HCT116 (cell line): ENCODE data around the gene NFIB. TPM values are rescaled to one million over a fixed set of nuclear protein-coding genes. Genes with fewer than 3 reads are reported as not detected.

Experiments used
- ATAC-seq: fragments of 200-7000 bp; cut with Tn5 transposase; 2 replicates; pipeline ENCODE4 v1.9.1; 2020; ENCODE audit warnings: mild to moderate bottlenecking, moderate library complexity
- BruUV-seq: library from RNA; stranded (reverse); fragments of 400-500 nt; replicated peaks from 2 replicates; lab custom pipeline; 2021; lab: Mats Ljungman, UMichigan
- CTCF ChIA-PET: fragments of 300-600 bp; sonication (Branson Sonifier 250); formaldehyde crosslinking; loops from one replicate; lab custom pipeline; 2021; ENCODE audit warnings: antibody characterized with exemption; lab: Charles Lee
- POLR2A ChIA-PET: fragments of 300-600, 350-600 bp; sonication (Branson Sonifier 250); formaldehyde crosslinking; loops from one replicate; lab custom pipeline; 2021; ENCODE audit warnings: antibody characterized with exemption; lab: Charles Lee
- RAD21 ChIA-PET, 2 experiments: fragments of 300-600 bp; sonication (Branson Sonifier 250); formaldehyde crosslinking; loops; one replicate each; lab custom pipeline; 2023; ENCODE audit warnings: low total read pairs in 2 of 2; ENCODE audit not compliant: uncharacterized antibody in 2 of 2, unreplicated experiment in 2 of 2, low non-redundant PET in 1 of 2; lab: Charles Lee
- DNase-seq: peaks from one replicate; pipeline ENCODE4 v3.0.0-alpha.2; 2010; ENCODE audit warnings: low read depth, low spot score
- H2AFZ ChIP-seq: fragments of 200-600 bp; shearing (Covaris generic), sonication (generic); 2 replicates; pipeline ENCODE4 v1.6.1; 2017; ENCODE audit warnings: low read depth, mixed run types, mixed read lengths, antibody characterized with exemption, low read length; ENCODE audit not compliant: poor library complexity, severe bottlenecking
- H3K27ac ChIP-seq: 2 replicates; pipeline ENCODE4 v1.5.1; 2012; ENCODE audit warnings: low read depth, low read length
- H3K27me3 ChIP-seq: fragments of 200-600 bp; sonication (generic); 2 replicates; pipeline ENCODE4 v1.6.1; 2016; ENCODE audit warnings: mixed run types, low read length, mixed read lengths; ENCODE audit not compliant: insufficient read depth
- H3K36me3 ChIP-seq, 2 experiments: fragments of 200-500 bp in 1 of 2; fragments of 200-600 bp in 1 of 2; sonication (Bioruptor generic) in 1 of 2; sonication (generic) in 1 of 2; 2 replicates each; pipeline versions ENCODE4 v1.5.1 to v1.6.1; 2014 to 2016; ENCODE audit warnings: low read length in 2 of 2, inconsistent platforms in 1 of 2, mixed read lengths in 1 of 2, mixed run types in 1 of 2; ENCODE audit not compliant: insufficient read depth in 2 of 2, control insufficient read depth in 1 of 2
- H3K4me1 ChIP-seq, 2 experiments: fragments of 200-600 bp in 1 of 2; sonication (generic) in 1 of 2; 2 replicates each; pipeline versions ENCODE4 v1.5.1 to v1.6.1; 2012 to 2017; ENCODE audit warnings: low read length in 2 of 2, inconsistent platforms in 1 of 2, mild to moderate bottlenecking in 1 of 2, mixed read lengths in 1 of 2, mixed run types in 1 of 2, moderate library complexity in 1 of 2; ENCODE audit not compliant: insufficient read depth in 2 of 2, control insufficient read depth in 1 of 2
- H3K4me2 ChIP-seq: fragments of 200-600 bp; sonication (generic); 2 replicates; pipeline ENCODE4 v1.6.1; 2017; ENCODE audit warnings: mixed run types, low read length, mixed read lengths
- H3K4me3 ChIP-seq, 2 experiments: fragments of 200-600 bp in 1 of 2; sonication (generic) in 1 of 2; replicated peaks in 1 of 2; 2 replicates each; pipeline ENCODE4 v1.5.1; 2011 to 2016; ENCODE audit warnings: low read length in 2 of 2, control low read depth in 1 of 2, low read depth in 1 of 2, mild to moderate bottlenecking in 1 of 2, mixed read lengths in 1 of 2, mixed run types in 1 of 2
- H3K79me2 ChIP-seq: fragments of 200-600 bp; sonication (generic); 2 replicates; pipeline ENCODE4 v1.6.1; 2017; ENCODE audit warnings: mild to moderate bottlenecking, mixed run types, low read length, moderate library complexity, mixed read lengths; ENCODE audit not compliant: insufficient read depth
- H3K9ac ChIP-seq: fragments of 200-600 bp; sonication (generic); 2 replicates; pipeline ENCODE4 v1.6.1; 2016; ENCODE audit warnings: low read length, mixed read lengths
- H3K9me2 ChIP-seq: fragments of 200-600 bp; sonication (generic), shearing (Covaris generic); 2 replicates; pipeline ENCODE4 v1.6.1; 2017; ENCODE audit warnings: mixed run types, mild to moderate bottlenecking, moderate library complexity; ENCODE audit not compliant: insufficient read depth
- H3K9me3 ChIP-seq, 2 experiments: fragments of 200-500 bp in 1 of 2; fragments of 200-600 bp in 1 of 2; sonication (Bioruptor generic) in 1 of 2; sonication (generic) in 1 of 2; 2 replicates each; pipeline ENCODE4 v1.6.1; 2014 to 2017; ENCODE audit warnings: low read length in 2 of 2, mixed read lengths in 2 of 2, inconsistent platforms in 1 of 2, low read depth in 1 of 2, mild to moderate bottlenecking in 1 of 2, mixed run types in 1 of 2, moderate library complexity in 1 of 2; ENCODE audit not compliant: control insufficient read depth in 1 of 2, insufficient read depth in 1 of 2
- H4K20me1 ChIP-seq: fragments of 200-600 bp; sonication (generic), shearing (Covaris generic); 2 replicates; pipeline ENCODE4 v1.6.1; 2017; ENCODE audit warnings: mixed run types, mild to moderate bottlenecking, moderate library complexity; ENCODE audit not compliant: insufficient read depth
- ELF1 ChIP-seq: IDR thresholded peaks from 2 replicates; pipeline ENCODE4 v1.6.1; 2012; ENCODE audit warnings: low read depth, borderline replicate concordance
- EZH2phosphoT487 ChIP-seq: fragments of 200-600 bp; IDR thresholded peaks from 2 replicates; pipeline ENCODE4 v1.6.1; 2018; ENCODE audit warnings: antibody characterized with exemption, borderline replicate concordance
- FOSL1 ChIP-seq: IDR thresholded peaks from 2 replicates; pipeline ENCODE4 v1.6.1; 2012; ENCODE audit warnings: low read depth
- TCF7L2 ChIP-seq: IDR thresholded peaks from 2 replicates; pipeline ENCODE4 v1.7.0; 2011; ENCODE audit warnings: borderline replicate concordance, inconsistent platforms; ENCODE audit not compliant: insufficient read depth, insufficient read length; ENCODE audit errors: extremely low read depth
- ZFX ChIP-seq: fragments of 450-650 bp; IDR thresholded peaks from 2 replicates; pipeline ENCODE4 v1.6.1; 2017
- ZNF274 ChIP-seq: fragments of 200-500 bp; sonication (Bioruptor generic); IDR thresholded peaks from 2 replicates; pipeline ENCODE4 v1.6.1; 2014; ENCODE audit warnings: mild to moderate bottlenecking, low read depth, low read length, inconsistent platforms
- intact Hi-C: fragments of 100-400 bp; cut with micrococcal nuclease; formaldehyde crosslinking; loops from 2 replicates; pipeline ENCODE4 v1.10.0; 2022
- total RNA-seq: library from RNA; stranded (reverse); gene quantifications from one replicate; pipeline ENCODE4 v1.2.1, GENCODE V29; 2021; ENCODE audit not compliant: unreplicated experiment
- TF ChIP-seq, protein P1 (sequence below): IDR thresholded peaks from 2 replicates; pipeline ENCODE4 v1.6.1; 2012; ENCODE audit warnings: low read depth
- TF ChIP-seq, protein P2 (sequence below), 3 experiments: fragments of 200-600 bp in 1 of 3; sonication (generic) in 1 of 3; IDR thresholded peaks in 2 of 3; conservative IDR thresholded peaks in 1 of 3; 2 replicates each; pipeline ENCODE4 v1.5.1; 2012 to 2017; ENCODE audit warnings: low read depth in 2 of 3, low read length in 2 of 3, antibody characterized with exemption in 1 of 3, borderline replicate concordance in 1 of 3, control low read depth in 1 of 3, mild to moderate bottlenecking in 1 of 3, mixed read lengths in 1 of 3, mixed run types in 1 of 3, moderate library complexity in 1 of 3; ENCODE audit not compliant: insufficient read depth in 1 of 3

NFIB gene
- total RNA-seq, 1 experiment from 2014 or later: 6.6 TPM

DNA sequence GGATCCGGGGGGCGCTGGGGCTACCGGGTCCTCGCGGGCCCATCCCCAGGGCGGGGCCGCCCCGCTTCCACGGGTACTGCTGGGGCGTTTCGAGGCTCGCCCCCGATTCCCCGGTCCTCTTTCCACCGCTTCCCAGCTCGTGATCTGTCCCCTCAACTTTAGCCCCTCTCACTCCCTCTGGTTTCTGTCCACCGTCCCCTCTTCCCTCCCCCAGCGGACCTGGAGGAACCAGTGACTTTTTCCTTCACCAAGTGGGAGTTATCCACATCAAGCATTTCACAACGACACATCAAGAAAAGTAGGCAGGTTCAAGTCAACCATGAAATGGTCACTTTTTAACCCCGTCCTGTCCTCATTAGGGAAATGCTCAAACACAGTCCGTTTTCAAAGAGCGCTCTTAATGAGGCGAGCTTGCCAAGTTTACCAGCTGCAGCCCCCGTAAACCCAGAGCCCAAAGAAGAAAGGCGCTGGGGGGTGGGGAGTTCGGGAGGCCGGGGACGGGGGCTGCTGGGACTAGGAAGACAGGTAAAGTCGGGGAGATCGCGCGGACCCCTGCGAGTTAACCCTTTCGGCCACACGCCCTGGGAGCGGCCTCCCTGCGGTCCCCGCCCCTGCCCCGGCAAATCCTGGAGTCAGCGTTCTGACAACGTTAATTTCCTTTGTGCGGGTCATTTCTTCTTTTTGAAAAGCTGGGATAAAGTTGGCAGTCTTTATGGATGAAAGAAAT is 2.1 kb upstream of the NFIB start:
- H3K4me3 ChIP-seq: 0 out of 4 replicates have a peak overlapping the region, but pooled peaks of 1 of the 2 experiments have one; percentile 23
- ChIA-PET RAD21 (no interaction called here), CTCF (no interaction called here), POLR2A (no interaction called here)
- no peaks in the 10 kb centered on the region for H3K79me2 ChIP-seq
- H2AFZ ChIP-seq: no peak overlapping the region
- H3K4me1 ChIP-seq: peaks cover 7 to 21% of the 10 kb centered on the region in 2 experiments
- H3K9ac ChIP-seq: no peak overlapping the region
- DNase-seq (no peak), ATAC-seq (no peak)
- TF ChIP-seq FOSL1 (no peak), ZFX (no peak), EZH2phosphoT487 (no peak), ZNF274 (no peak), ELF1 (no peak), TCF7L2 (no peak)
- TF ChIP-seq, protein P1, sequence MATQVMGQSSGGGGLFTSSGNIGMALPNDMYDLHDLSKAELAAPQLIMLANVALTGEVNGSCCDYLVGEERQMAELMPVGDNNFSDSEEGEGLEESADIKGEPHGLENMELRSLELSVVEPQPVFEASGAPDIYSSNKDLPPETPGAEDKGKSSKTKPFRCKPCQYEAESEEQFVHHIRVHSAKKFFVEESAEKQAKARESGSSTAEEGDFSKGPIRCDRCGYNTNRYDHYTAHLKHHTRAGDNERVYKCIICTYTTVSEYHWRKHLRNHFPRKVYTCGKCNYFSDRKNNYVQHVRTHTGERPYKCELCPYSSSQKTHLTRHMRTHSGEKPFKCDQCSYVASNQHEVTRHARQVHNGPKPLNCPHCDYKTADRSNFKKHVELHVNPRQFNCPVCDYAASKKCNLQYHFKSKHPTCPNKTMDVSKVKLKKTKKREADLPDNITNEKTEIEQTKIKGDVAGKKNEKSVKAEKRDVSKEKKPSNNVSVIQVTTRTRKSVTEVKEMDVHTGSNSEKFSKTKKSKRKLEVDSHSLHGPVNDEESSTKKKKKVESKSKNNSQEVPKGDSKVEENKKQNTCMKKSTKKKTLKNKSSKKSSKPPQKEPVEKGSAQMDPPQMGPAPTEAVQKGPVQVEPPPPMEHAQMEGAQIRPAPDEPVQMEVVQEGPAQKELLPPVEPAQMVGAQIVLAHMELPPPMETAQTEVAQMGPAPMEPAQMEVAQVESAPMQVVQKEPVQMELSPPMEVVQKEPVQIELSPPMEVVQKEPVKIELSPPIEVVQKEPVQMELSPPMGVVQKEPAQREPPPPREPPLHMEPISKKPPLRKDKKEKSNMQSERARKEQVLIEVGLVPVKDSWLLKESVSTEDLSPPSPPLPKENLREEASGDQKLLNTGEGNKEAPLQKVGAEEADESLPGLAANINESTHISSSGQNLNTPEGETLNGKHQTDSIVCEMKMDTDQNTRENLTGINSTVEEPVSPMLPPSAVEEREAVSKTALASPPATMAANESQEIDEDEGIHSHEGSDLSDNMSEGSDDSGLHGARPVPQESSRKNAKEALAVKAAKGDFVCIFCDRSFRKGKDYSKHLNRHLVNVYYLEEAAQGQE: no peak
- TF ChIP-seq, protein P2, sequence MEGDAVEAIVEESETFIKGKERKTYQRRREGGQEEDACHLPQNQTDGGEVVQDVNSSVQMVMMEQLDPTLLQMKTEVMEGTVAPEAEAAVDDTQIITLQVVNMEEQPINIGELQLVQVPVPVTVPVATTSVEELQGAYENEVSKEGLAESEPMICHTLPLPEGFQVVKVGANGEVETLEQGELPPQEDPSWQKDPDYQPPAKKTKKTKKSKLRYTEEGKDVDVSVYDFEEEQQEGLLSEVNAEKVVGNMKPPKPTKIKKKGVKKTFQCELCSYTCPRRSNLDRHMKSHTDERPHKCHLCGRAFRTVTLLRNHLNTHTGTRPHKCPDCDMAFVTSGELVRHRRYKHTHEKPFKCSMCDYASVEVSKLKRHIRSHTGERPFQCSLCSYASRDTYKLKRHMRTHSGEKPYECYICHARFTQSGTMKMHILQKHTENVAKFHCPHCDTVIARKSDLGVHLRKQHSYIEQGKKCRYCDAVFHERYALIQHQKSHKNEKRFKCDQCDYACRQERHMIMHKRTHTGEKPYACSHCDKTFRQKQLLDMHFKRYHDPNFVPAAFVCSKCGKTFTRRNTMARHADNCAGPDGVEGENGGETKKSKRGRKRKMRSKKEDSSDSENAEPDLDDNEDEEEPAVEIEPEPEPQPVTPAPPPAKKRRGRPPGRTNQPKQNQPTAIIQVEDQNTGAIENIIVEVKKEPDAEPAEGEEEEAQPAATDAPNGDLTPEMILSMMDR (IDR thresholded peaks at IDR 0.05 in 2 of 3, conservative IDR thresholded peaks at IDR 0.05 in 1 of 3; ENCODE audit: borderline replicate concordance in 1 of 3, insufficient read depth in 1 of 3, low read depth in 2 of 3, low read length in 2 of 3): no peak
- no peak overlapping the region for H3K27ac ChIP-seq
- H3K9me2 ChIP-seq: no peaks in the 10 kb centered on the region
- no peaks in the 10 kb centered on the region for H3K9me3 ChIP-seq
- no peaks in the 10 kb centered on the region for H4K20me1 ChIP-seq
- peak overlapping the region; percentile 87 for H3K4me2 ChIP-seq
- H3K36me3 ChIP-seq: no peaks in the 10 kb centered on the region
- BruUV-seq: no TSS peak
- H3K27me3 ChIP-seq: peaks cover 14% of the 10 kb centered on the region; the same call in 1 of the 2 replicates
- intact Hi-C loops: no loop called here
